GM18870 (cell line): ENCODE measurements around the gene PIGC.

Experiments
- ATAC-seq: cut with Tn5 transposase; IDR thresholded peaks from one replicate; pipeline ENCODE4 v1.9.1; 2021; ENCODE audit warnings: moderate library complexity; ENCODE audit not compliant: unreplicated experiment

PIGC gene

GRCh38 chr1:172431721-172432192, 12.1 kb downstream of the PIGC start:
- ATAC-seq: no peak

DNA sequence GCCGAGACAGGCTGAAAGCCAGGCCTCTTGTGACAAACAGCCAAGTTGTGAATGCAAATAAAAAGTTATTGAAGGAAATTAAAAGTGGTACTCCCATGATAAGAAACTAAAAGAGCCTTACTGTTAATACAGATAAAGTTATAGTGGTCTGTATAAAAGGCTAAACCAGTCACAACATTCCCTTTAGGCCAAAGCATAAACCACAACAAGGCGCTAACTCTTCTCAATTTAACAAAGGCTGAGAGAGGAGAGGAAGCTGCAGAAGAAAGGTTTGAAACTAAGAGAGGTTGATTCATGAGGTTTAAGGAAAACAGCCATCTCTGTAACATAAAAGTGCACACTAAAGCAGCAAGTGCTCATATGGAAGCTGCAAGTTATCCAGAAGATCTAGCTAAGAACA, 12.7 kb downstream of the PIGC start:
- ATAC-seq: no peak

- ATAC-seq: no peak
These were observed 13.8 kb downstream of the PIGC start for GRCh38 chr1:172430128-172430454.

DNA sequence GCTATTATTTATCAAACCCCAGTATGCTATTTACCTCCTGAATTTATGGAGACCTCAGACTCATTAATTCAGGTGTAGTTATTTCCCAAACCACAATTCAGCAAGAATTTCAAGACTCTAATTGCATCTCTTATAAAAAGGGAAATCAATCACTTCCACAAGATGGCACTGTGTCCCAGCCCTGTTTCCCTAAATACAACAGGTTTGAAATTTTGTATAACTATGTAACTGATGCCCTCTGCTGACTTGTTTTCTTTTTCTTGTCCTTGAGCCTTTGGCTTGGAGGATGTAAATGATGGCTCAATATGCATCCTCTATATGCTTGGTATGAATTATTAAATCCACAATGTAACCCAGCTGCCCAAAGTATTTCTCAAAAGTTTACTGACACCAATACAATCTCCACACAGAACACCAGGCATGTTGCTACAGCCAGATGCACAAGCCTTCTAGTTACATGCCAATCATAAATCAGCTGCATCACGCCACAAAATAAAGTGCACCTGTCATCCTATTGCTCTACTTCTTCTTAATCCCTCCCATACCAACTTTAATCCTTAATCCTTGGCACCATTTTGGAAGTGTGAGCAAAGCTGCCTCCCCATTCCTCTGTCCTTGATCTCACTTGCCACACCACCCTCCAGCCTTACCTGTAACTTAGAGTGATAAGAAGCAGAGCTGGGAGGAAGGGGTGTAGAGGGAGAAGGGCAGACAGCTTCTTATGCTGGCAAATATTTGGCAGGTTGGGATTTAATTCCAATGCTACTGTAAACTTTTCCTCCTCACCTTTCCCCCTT, 14.3 kb downstream of the PIGC start:
- ATAC-seq: no peak

DNA sequence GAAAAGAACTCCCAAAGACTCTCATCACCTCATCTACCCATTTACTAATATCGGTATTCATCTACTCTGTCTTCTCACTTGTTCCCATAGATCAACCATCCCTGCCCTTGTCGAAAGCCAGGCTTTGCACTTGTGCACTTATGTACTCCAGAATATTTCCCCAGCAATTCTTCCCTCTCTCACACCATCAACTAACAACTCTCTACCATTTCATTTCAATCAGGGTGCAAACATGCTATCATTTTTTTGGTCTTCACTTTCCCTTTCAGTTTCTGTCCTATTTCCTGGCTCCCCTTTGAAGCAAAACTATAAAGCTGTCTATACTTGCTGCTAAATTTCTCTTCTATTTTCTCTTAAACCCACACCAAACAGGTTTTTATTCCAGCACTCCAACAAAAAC, 16.7 kb downstream of the PIGC start:
- no peak for ATAC-seq

GRCh38 chr1:172425339-172425738, 18.5 kb downstream of the PIGC start:
- no peak for ATAC-seq

DNA sequence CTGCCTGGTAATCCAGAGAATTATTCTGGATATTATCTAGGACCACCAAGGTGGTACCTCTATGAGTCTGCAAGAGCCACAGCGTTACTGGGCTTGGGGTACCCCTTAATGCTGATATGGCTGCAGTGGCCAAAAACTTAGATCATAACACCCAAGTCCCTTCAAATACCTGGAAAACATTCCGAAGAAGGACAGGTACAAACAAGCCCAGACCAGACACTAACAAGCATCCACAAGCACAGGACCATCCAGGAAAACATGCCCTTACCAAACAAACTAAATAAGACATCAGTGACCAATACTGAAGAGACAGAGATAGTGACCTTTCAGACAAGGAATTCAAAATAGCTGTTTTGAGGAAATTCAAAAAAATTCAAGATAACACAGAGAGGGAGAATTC, 20.5 kb downstream of the PIGC start:
- no peak for ATAC-seq

- ATAC-seq: no peak
These were observed 21.8 kb downstream of the PIGC start for GRCh38 chr1:172421974-172422604.

GRCh38 chr1:172420385-172420784, 23.5 kb downstream of the PIGC start, which contains the start of gene C1orf105:
Gene C1orf105, plus strand, starts transcription at chr1:172420685. Its CDS starts 201 bp downstream, at chr1:172420886.
- ATAC-seq: no peak

DNA sequence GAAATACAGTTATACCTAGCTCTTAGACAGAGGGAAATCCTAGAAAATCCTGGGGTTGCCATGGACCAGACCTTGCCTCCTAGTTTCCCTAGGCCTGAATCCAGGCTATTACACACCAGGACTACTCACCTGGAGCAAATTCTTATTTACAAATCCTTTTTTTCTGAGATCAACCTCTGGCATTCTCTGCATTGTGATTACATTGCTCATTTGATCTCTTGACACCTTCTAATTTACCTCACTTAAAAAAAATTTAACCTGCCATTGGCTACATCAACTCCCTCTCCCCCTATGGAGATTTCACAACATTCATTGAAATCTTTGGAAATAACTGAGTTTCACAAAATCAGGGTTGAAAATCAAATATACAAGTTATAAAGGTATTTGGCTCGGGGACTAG, 26.3 kb downstream of the PIGC start:
- no peak for ATAC-seq

- ATAC-seq: no peak
These were observed 27.3 kb downstream of the PIGC start for GRCh38 chr1:172416496-172417035.

- ATAC-seq: no peak
These were observed 29.5 kb downstream of the PIGC start for GRCh38 chr1:172414331-172414730.

GRCh38 chr1:172411791-172412338, 32.0 kb downstream of the PIGC start:
- no peak for ATAC-seq

GRCh38 chr1:172410027-172410426, 33.8 kb downstream of the PIGC start:
- ATAC-seq: no peak

- no peak for ATAC-seq
These were observed 34.9 kb downstream of the PIGC start for GRCh38 chr1:172408958-172409357.

GRCh38 chr1:172406968-172407367, 36.9 kb downstream of the PIGC start:
- no peak for ATAC-seq

GRCh38 chr1:172405912-172406311, 38.0 kb downstream of the PIGC start:
- no peak for ATAC-seq

DNA sequence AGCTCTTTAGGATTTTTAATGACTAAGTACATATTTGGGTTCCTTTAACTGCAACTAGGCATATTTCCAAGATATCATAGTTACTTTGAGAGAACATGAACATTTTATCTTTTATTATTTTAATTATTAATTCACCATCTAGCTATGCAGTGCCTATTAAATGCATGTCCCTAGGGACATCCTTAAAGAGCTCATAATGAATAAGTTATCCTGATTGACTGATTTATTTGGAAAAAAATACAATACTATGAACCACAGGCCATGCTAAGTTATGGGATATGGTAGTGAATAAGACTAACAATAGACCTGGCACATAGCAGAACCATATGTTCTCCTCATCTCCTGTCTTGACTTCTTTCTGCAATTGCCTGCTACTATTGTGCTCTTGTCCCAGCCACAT, 39.7 kb downstream of the PIGC start:
- no peak for ATAC-seq

DNA sequence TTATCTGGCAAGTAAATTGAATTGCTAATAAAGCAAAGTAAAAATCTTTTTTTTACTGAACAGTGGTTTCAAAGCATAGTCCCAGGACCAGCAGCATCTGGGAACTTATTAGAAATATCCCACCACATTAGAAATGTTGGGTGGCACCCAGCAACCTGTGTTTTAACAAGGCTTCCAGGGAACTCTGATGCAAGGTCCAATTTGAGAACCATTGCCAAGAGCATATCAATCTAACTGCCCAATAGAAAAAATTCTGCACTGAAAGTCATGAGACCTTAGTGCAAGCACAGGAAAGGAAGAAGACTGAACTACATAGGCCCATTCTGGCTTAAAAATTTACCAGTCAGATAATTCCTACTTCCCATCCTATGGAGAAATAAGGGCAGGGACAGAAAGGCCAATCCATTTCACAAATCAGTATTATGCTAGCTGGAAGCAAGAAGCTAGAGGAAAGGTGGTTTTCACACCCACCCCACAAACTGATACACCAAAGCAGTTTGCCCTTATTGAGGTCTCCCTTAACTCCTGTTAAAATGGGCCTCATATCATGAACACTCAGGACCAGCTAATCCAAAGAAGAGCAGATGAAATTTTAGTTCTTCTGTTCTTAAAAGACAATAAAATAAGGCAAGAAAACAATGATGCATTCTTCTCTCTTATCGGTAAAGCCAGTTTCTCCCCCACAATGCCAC, 40.8 kb downstream of the PIGC start:
- ATAC-seq: no peak

- ATAC-seq: no peak
These were observed 42.0 kb downstream of the PIGC start for GRCh38 chr1:172401892-172402291.

DNA sequence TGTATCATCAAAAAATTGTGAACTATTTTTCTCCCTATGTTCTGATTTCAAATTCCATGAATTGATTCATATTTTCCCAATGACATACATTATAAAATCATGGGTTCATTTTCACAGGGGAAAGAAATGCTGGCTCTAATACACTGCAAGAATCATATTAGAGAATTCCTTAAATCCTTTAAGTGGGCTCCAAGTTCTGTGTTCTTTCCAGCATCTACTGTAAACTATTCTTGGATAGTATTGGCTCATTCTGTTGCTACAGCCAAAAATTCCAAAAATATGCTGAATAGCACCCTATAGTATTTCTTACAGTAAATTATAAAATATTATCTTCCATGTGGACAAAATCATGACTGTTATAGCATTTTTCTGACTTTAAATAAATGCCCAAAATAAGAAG, 42.4 kb downstream of the PIGC start:
- no peak for ATAC-seq
